ENCODE measurements around the gene MYZAP. TPM values are rescaled to one million over a fixed set of nuclear protein-coding genes. Genes with fewer than 3 reads are reported as not detected.

MYZAP gene
- total RNA-seq, 1 experiment from 2014 or later: 1.1 TPM

- TF ChIP-seq, protein P1, sequence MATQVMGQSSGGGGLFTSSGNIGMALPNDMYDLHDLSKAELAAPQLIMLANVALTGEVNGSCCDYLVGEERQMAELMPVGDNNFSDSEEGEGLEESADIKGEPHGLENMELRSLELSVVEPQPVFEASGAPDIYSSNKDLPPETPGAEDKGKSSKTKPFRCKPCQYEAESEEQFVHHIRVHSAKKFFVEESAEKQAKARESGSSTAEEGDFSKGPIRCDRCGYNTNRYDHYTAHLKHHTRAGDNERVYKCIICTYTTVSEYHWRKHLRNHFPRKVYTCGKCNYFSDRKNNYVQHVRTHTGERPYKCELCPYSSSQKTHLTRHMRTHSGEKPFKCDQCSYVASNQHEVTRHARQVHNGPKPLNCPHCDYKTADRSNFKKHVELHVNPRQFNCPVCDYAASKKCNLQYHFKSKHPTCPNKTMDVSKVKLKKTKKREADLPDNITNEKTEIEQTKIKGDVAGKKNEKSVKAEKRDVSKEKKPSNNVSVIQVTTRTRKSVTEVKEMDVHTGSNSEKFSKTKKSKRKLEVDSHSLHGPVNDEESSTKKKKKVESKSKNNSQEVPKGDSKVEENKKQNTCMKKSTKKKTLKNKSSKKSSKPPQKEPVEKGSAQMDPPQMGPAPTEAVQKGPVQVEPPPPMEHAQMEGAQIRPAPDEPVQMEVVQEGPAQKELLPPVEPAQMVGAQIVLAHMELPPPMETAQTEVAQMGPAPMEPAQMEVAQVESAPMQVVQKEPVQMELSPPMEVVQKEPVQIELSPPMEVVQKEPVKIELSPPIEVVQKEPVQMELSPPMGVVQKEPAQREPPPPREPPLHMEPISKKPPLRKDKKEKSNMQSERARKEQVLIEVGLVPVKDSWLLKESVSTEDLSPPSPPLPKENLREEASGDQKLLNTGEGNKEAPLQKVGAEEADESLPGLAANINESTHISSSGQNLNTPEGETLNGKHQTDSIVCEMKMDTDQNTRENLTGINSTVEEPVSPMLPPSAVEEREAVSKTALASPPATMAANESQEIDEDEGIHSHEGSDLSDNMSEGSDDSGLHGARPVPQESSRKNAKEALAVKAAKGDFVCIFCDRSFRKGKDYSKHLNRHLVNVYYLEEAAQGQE (IDR thresholded peaks at IDR 0.05; ENCODE audit: insufficient read depth in 1 of 2, low read depth in 2 of 2, low read length in 1 of 2): no peak
- TF ChIP-seq SIN3A (IDR thresholded peaks at IDR 0.05; ENCODE audit: borderline replicate concordance, insufficient read depth, low read depth, low read length) (no peak), POLR2AphosphoS5 (IDR thresholded peaks at IDR 0.05; ENCODE audit: low read depth, low read length) (no peak), TCF7L2 (IDR thresholded peaks at IDR 0.05; ENCODE audit: low read depth, low read length) (no peak)
- TF ChIP-seq, protein P2, sequence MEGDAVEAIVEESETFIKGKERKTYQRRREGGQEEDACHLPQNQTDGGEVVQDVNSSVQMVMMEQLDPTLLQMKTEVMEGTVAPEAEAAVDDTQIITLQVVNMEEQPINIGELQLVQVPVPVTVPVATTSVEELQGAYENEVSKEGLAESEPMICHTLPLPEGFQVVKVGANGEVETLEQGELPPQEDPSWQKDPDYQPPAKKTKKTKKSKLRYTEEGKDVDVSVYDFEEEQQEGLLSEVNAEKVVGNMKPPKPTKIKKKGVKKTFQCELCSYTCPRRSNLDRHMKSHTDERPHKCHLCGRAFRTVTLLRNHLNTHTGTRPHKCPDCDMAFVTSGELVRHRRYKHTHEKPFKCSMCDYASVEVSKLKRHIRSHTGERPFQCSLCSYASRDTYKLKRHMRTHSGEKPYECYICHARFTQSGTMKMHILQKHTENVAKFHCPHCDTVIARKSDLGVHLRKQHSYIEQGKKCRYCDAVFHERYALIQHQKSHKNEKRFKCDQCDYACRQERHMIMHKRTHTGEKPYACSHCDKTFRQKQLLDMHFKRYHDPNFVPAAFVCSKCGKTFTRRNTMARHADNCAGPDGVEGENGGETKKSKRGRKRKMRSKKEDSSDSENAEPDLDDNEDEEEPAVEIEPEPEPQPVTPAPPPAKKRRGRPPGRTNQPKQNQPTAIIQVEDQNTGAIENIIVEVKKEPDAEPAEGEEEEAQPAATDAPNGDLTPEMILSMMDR (IDR thresholded peaks at IDR 0.05): peak; percentile 71
- Histone ChIP-seq H3K9me3 (ENCODE audit: control insufficient read depth, insufficient read depth, low read depth, low read length) (no peaks in the 10 kb centered on the region), H3K27me3 (ENCODE audit: control insufficient read depth, insufficient read depth, low read length) (no peaks in the 10 kb centered on the region; the same call in 1 of the 2 replicates), H3K4me1 (ENCODE audit: control insufficient read depth, insufficient read depth, low read length) (no peaks in the 10 kb centered on the region), H3K36me3 (ENCODE audit: control insufficient read depth, insufficient read depth, low read length) (no peaks in the 10 kb centered on the region), H3K27ac (ENCODE audit: low read length) (no peak overlapping the region), H3K4me3 (ENCODE audit: low read depth in 2 of 2, low read length in 2 of 2) (no peak overlapping the region)
- ChIA-PET POLR2A (no interaction called here), CTCF (interaction anchor here (1.1 kb wide), 1 partner anchor 81 kb away, joined by 3 read pairs; no protein-coding TSS in a partner anchor)
- ATAC-seq (peak; percentile 86), DNase-seq (ENCODE audit: low read depth, low spot score) (no peak)
- BruUV-seq (replicated peaks): no TSS peak
- in situ Hi-C loops (cut with HindIII; ENCODE audit: low pct_unique_long_range_greater_than_20kb, low sequenced_read_pairs) (no loop called here), intact Hi-C loops (cut with micrococcal nuclease; ENCODE audit: unreplicated experiment) (no loop called here)
These were observed 49.4 kb downstream of the MYZAP start for GRCh38 chr15:57640930-57641682.

- Histone ChIP-seq H3K4me1 (ENCODE audit: control insufficient read depth, insufficient read depth, low read length) (no peaks in the 10 kb centered on the region), H3K9me3 (ENCODE audit: control insufficient read depth, insufficient read depth, low read depth, low read length) (no peaks in the 10 kb centered on the region), H3K27ac (ENCODE audit: low read length) (no peak overlapping the region), H3K36me3 (ENCODE audit: control insufficient read depth, insufficient read depth, low read length) (no peaks in the 10 kb centered on the region), H3K4me3 (ENCODE audit: low read depth in 2 of 2, low read length in 2 of 2) (no peak overlapping the region), H3K27me3 (ENCODE audit: control insufficient read depth, insufficient read depth, low read length) (no peaks in the 10 kb centered on the region; the same call in 1 of the 2 replicates)
- CTCF ChIA-PET: no interaction called here
- ATAC-seq (no peak), DNase-seq (ENCODE audit: low read depth, low spot score) (no peak)
- TF ChIP-seq SIN3A (IDR thresholded peaks at IDR 0.05; ENCODE audit: borderline replicate concordance, insufficient read depth, low read depth, low read length) (no peak), POLR2AphosphoS5 (IDR thresholded peaks at IDR 0.05; ENCODE audit: low read depth, low read length) (no peak), TCF7L2 (IDR thresholded peaks at IDR 0.05; ENCODE audit: low read depth, low read length) (no peak)
- TF ChIP-seq, protein P2 (IDR thresholded peaks at IDR 0.05): no peak
- TF ChIP-seq, protein P1 (IDR thresholded peaks at IDR 0.05; ENCODE audit: insufficient read depth in 1 of 2, low read depth in 2 of 2, low read length in 1 of 2): no peak
- POLR2A ChIA-PET: no interaction called here
- in situ Hi-C loops (cut with HindIII; ENCODE audit: low pct_unique_long_range_greater_than_20kb, low sequenced_read_pairs): no loop called here
- no TSS peak for BruUV-seq (replicated peaks)
- intact Hi-C loops (cut with micrococcal nuclease; ENCODE audit: unreplicated experiment): no loop called here
These were observed 52.1 kb downstream of the MYZAP start for GRCh38 chr15:57643826-57644225.
